Keratinocyte (primary cell): ENCODE measurements around the gene ZNF497. TPM values are rescaled to one million over a fixed set of nuclear protein-coding genes. Genes with fewer than 3 reads are reported as not detected.

Experiments used
- DNase-seq: peaks from one replicate; pipeline ENCODE4 v3.0.0-alpha.2; 2011; ENCODE audit warnings: low read depth, missing footprints, low spot score
- FAIRE-seq: peaks from 2 replicates; lab custom pipeline; 2011; peaks lifted over from hg19 to GRCh38; lab: Jason Lieb, UNC
- H2AFZ ChIP-seq: 2 replicates; pipeline ENCODE4 v1.6.0; 2012; ENCODE audit warnings: low read length, control low read depth, inconsistent platforms; ENCODE audit not compliant: control insufficient read depth
- H3K27ac ChIP-seq: 2 replicates; pipeline ENCODE4 v1.5.1; 2011; ENCODE audit warnings: low read length; ENCODE audit not compliant: control insufficient read depth, insufficient read depth
- H3K27me3 ChIP-seq: 3 replicates; pipeline ENCODE4 v1.6.0; 2011; ENCODE audit warnings: low read length; ENCODE audit not compliant: control insufficient read depth, insufficient read depth; ENCODE audit errors: extremely low read depth
- H3K36me3 ChIP-seq, 2 experiments: 2 replicates in 1 of 2; 3 replicates in 1 of 2; pipeline ENCODE4 v1.5.1; 2011; ENCODE audit warnings: low read length in 2 of 2, mild to moderate bottlenecking in 1 of 2; ENCODE audit not compliant: control insufficient read depth in 2 of 2, insufficient read depth in 2 of 2; ENCODE audit errors: extremely low read depth in 1 of 2
- H3K4me1 ChIP-seq: 3 replicates; pipeline ENCODE4 v1.5.1; 2011; ENCODE audit warnings: low read length; ENCODE audit not compliant: control insufficient read depth, insufficient read depth; ENCODE audit errors: extremely low read depth
- H3K4me2 ChIP-seq: 3 replicates; pipeline ENCODE4 v1.6.0; 2011; ENCODE audit warnings: low read depth, low read length; ENCODE audit not compliant: control insufficient read depth, insufficient read depth; ENCODE audit errors: extremely low read depth
- H3K4me3 ChIP-seq, 3 experiments: fragments of 200-600 bp in 1 of 3; sonication (generic) in 1 of 3; 2 replicates in 2 of 3; 3 replicates in 1 of 3; pipeline ENCODE4 v1.5.1; 2011 to 2016; ENCODE audit warnings: low read length in 3 of 3, mild to moderate bottlenecking in 3 of 3, control low read depth in 2 of 3, inconsistent platforms in 1 of 3, low read depth in 1 of 3, mixed read lengths in 1 of 3, mixed run types in 1 of 3, moderate library complexity in 1 of 3; ENCODE audit not compliant: control insufficient read depth in 2 of 3, insufficient read depth in 2 of 3; ENCODE audit errors: extremely low read depth in 1 of 3
- H3K79me2 ChIP-seq: 2 replicates; pipeline ENCODE4 v1.6.0; 2012; ENCODE audit warnings: low read length; ENCODE audit not compliant: control insufficient read depth, insufficient read depth
- H3K9ac ChIP-seq: 3 replicates; pipeline ENCODE4 v1.6.0; 2011; ENCODE audit warnings: low read length; ENCODE audit not compliant: control insufficient read depth, insufficient read depth; ENCODE audit errors: extremely low read depth
- H3K9me1 ChIP-seq: 3 replicates; pipeline ENCODE4 v1.6.0; 2011; ENCODE audit warnings: low read length; ENCODE audit not compliant: control insufficient read depth, insufficient read depth; ENCODE audit errors: extremely low read depth
- H3K9me3 ChIP-seq: 2 replicates; pipeline ENCODE4 v1.5.1; 2012; ENCODE audit warnings: low read depth, low read length; ENCODE audit not compliant: control insufficient read depth
- H4K20me1 ChIP-seq: 3 replicates; pipeline ENCODE4 v1.6.0; 2011; ENCODE audit warnings: low read length; ENCODE audit not compliant: control insufficient read depth, insufficient read depth; ENCODE audit errors: extremely low read depth
- EZH2 ChIP-seq: IDR thresholded peaks from one replicate; pipeline ENCODE4 v1.6.1; 2012; ENCODE audit warnings: inconsistent platforms, mild to moderate bottlenecking, low read length, moderate library complexity
- dilution Hi-C: fragments of 300-500 bp; cut with MboI; formaldehyde crosslinking; loops from one replicate; pipeline ENCODE4 v1.7.0; 2020; ENCODE audit warnings: low sequenced_read_pairs; ENCODE audit not compliant: extremely low pct_ligation_motif_present
- polyA plus RNA-seq, 5 experiments: library from polyadenylated mRNA; depleted of rRNA in 3 of 5; stranded (reverse) in 3 of 5; stranded (forward) in 1 of 5; unstranded in 1 of 5; fragments of >200 nt; gene quantifications; 1 replicate in 1 of 5; 2 replicates in 3 of 5; 3 replicates in 1 of 5; pipeline versions ENCODE4 v1.2.1 to v1.2.3, GENCODE V29; 2011 to 2012; ENCODE audit warnings: missing spikeins in 2 of 5, low read depth in 1 of 5, low replicate concordance in 1 of 5
- TF ChIP-seq, protein P1 (sequence below), 3 experiments: IDR thresholded peaks in 1 of 3; conservative IDR thresholded peaks in 1 of 3; optimal IDR thresholded peaks in 1 of 3; 2 replicates in 2 of 3; 3 replicates in 1 of 3; pipeline versions ENCODE3 to v1.5.1; 2011; ENCODE audit warnings: low read length in 3 of 3, mild to moderate bottlenecking in 3 of 3, moderate library complexity in 2 of 3, control low read depth in 1 of 3, inconsistent platforms in 1 of 3; ENCODE audit not compliant: insufficient read depth in 2 of 3; ENCODE audit errors: extremely low read depth in 1 of 3

ZNF497 gene
- polyA plus RNA-seq, 1 donor (not counting 4 experiments of a cell fraction or from before 2014, with no cell fraction given) = 0.29 TPM

DNA sequence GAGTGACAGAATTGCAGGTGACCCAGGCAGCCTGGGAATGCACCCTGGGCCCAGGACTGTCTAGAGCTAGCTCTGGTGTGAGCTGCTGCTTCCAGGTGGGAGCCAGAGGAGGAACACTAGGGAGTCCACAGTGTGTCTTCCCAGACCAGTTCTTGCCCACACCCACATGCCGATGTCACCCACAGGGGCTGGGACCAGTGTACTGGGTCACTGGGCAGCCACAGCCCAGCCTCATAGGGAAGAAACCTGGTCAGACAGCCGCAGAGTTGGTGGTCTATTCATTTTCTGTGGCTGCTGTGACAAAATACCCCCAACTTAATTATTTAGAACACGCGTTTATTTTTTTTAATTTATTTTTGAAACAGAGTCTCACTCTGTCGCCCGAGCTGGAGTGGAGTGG, 36.0 kb upstream of the ZNF497 start:
- H3K9ac ChIP-seq = no peak overlapping the region
- peaks cover 19% of the 10 kb centered on the region for H4K20me1 ChIP-seq
- H3K27ac ChIP-seq = no peak overlapping the region
- no peak overlapping the region for H3K4me3 ChIP-seq
- FAIRE-seq (no peak), DNase-seq (no peak)
- TF ChIP-seq, protein P1, sequence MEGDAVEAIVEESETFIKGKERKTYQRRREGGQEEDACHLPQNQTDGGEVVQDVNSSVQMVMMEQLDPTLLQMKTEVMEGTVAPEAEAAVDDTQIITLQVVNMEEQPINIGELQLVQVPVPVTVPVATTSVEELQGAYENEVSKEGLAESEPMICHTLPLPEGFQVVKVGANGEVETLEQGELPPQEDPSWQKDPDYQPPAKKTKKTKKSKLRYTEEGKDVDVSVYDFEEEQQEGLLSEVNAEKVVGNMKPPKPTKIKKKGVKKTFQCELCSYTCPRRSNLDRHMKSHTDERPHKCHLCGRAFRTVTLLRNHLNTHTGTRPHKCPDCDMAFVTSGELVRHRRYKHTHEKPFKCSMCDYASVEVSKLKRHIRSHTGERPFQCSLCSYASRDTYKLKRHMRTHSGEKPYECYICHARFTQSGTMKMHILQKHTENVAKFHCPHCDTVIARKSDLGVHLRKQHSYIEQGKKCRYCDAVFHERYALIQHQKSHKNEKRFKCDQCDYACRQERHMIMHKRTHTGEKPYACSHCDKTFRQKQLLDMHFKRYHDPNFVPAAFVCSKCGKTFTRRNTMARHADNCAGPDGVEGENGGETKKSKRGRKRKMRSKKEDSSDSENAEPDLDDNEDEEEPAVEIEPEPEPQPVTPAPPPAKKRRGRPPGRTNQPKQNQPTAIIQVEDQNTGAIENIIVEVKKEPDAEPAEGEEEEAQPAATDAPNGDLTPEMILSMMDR (optimal IDR thresholded peaks at IDR 0.05 in 1 of 3, IDR thresholded peaks at IDR 0.05 in 1 of 3, conservative IDR thresholded peaks at IDR 0.05 in 1 of 3; ENCODE audit: extremely low read depth in 1 of 3, insufficient read depth in 2 of 3, low read length in 3 of 3) = no peak
- no peak for TF ChIP-seq EZH2
- H3K9me1 ChIP-seq = peaks cover 5% of the 10 kb centered on the region
- no peaks in the 10 kb centered on the region for H3K27me3 ChIP-seq
- H3K4me1 ChIP-seq = peaks cover 34% of the 10 kb centered on the region
- H3K9me3 ChIP-seq = no peaks in the 10 kb centered on the region
- dilution Hi-C loops = no loop called here
- peaks cover 10 to 11% of the 10 kb centered on the region in 2 experiments for H3K36me3 ChIP-seq
- H3K79me2 ChIP-seq = peaks cover 7% of the 10 kb centered on the region
- H3K4me2 ChIP-seq = no peak overlapping the region
- H2AFZ ChIP-seq = no peak overlapping the region

DNA sequence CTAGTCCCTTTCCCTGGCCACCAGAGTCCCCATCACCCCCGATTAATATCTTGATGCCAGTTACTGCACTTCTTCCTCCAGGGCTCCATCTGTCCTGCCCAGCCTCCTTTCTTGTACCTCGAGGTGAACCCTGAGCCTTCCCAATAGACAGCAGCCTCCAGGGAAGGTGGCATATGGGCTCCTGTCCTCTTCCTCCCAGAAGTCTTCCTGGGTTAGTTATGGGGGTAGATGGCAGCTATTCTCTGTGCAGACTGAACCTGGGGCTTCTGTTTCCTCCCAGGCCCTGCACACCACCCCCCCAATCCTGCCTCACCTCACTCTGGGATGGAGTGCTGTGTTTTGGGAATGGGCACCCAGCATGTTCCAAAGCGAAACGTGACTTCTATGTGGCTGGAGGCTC, 35.5 kb upstream of the ZNF497 start:
- dilution Hi-C loops = no loop called here
- H3K9me3 ChIP-seq = no peaks in the 10 kb centered on the region
- H3K4me1 ChIP-seq = peaks cover 39% of the 10 kb centered on the region
- H3K4me3 ChIP-seq = no peak overlapping the region
- DNase-seq (no peak), FAIRE-seq (no peak)
- no peak overlapping the region for H2AFZ ChIP-seq
- H3K27ac ChIP-seq = no peak overlapping the region
- H3K9me1 ChIP-seq = peaks cover 5% of the 10 kb centered on the region
- H3K79me2 ChIP-seq = peaks cover 11% of the 10 kb centered on the region
- H4K20me1 ChIP-seq = peaks cover 21% of the 10 kb centered on the region
- H3K36me3 ChIP-seq = peaks cover 12 to 16% of the 10 kb centered on the region in 2 experiments
- H3K27me3 ChIP-seq = no peaks in the 10 kb centered on the region
- H3K9ac ChIP-seq = no peak overlapping the region
- H3K4me2 ChIP-seq = no peak overlapping the region
- TF ChIP-seq, protein P1 (optimal IDR thresholded peaks at IDR 0.05 in 1 of 3, IDR thresholded peaks at IDR 0.05 in 1 of 3, conservative IDR thresholded peaks at IDR 0.05 in 1 of 3; ENCODE audit: extremely low read depth in 1 of 3, insufficient read depth in 2 of 3, low read length in 3 of 3) = no peak
- TF ChIP-seq EZH2 = no peak
